GM08714 (cell line): Measurements from ENCODE around the gene PPM1J.
"Not testable (repeated sequence)": the region's sequence is repeated elsewhere in the genome, so short reads cannot be mapped to it uniquely, and the experiment has no call there.

Experiments used
- H3K4me3 ChIP-seq: fragments of 200-500 bp; sonication (Bioruptor generic); 2 replicates; pipeline ENCODE4 v1.5.1; 2014; ENCODE audit warnings: mild to moderate bottlenecking, low read length, inconsistent platforms
- ZNF274 ChIP-seq: IDR thresholded peaks from 2 replicates; pipeline ENCODE4 v1.6.1; 2012; ENCODE audit warnings: mild to moderate bottlenecking, low read depth, low read length

Gene PPM1J

DNA sequence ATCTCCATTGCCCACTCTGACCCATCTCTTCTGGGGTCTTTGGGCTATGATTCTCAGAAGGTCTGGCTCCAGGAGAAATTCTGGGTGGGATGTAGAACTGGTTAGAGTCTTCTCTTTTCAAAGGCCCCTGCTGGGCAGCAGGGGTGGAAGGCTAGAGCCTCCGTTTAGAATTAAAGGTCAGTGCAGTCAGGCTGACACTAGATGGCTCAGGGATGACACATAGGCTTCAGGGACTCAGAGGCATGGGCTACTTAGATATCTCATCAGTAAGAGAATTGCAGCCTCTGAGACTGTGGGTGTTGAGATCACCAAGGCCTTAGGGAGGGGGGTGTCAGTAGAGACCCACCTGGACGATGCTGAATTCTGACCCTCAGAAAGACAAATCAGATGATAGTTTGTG, 12.6 kb upstream of the PPM1J start:
- TF ChIP-seq ZNF274 = no peak
- H3K4me3 ChIP-seq = no peak overlapping the region

DNA sequence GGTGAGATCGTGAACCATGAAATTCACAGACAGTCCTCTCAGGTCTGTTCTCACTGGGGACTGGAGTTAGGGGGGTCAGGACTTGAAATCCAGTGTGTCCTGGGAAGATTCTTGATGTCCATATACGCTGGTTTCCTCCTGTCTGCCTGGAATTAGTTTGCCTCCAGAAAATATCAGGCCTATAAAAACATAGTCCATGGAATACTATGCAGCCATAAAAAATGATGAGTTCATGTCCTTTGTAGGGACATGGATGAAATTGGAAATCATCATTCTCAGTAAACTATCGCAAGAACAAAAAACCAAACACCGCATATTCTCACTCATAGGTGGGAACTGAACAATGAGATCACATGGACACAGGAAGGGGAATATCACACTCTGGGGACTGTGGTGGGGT, 9.1 kb upstream of the PPM1J start:
- H3K4me3 ChIP-seq = not testable (repeated sequence)

DNA sequence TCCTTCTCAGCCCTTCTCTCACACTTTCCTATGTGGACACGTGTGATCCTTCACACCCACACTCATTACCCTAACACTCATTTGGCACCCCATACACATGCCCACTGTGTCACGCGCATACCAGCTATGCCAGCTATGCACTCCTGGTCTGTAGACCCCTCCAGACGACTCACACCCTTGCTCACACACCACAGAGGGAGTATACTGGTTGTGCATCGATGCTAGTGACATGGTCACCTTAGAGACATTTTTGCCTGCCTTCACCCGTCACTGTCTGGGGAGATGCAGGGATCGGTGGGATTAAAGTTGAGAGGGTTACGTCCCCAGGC, 8.3 kb upstream of the PPM1J start:
- TF ChIP-seq ZNF274 = no peak
- no peak overlapping the region for H3K4me3 ChIP-seq

DNA sequence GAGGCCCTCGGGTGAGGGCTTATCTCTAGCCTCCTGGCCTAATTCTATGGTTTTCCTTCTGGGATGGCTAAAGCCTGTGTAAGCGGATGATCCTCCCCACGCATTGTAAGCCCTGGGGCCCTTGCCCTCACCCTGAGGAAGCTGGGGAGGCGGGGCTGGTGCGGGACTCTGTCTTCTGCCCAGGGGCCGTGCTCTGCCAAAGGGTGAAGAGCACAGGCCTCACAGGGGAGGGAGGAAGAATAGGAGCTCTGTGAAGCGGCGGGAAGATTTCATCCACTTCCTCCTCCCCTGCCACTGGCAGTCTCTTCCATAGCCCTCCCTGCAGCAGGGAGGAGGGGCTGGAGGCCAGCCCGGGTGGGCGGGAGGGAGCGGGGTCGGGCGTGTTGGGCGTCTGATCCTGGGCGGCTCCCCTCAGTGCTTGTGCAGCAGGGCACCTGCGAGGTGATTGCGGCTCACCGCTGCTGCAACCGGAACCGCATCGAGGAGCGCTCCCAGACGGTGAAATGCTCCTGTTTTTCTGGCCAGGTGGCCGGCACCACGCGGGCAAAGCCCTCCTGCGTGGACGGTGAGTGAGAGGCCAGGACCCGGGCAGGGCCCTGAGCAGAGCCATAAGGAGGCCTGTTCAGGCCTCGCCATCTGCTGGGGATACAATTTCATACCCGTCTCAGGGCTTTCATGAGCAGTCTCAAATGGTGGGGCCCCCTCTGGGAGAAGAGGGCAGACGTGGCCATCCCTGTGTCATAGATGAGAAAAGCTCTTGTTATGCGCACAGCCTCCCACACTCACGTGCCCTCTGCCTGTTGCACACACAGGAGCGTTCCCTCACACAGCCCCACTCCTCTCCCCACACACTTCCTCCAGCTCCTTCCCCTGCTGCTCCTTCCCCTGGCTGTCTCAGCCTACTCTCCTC, 7.7 kb upstream of the PPM1J start:
- H3K4me3 ChIP-seq = no peak overlapping the region
- TF ChIP-seq ZNF274 = no peak

DNA sequence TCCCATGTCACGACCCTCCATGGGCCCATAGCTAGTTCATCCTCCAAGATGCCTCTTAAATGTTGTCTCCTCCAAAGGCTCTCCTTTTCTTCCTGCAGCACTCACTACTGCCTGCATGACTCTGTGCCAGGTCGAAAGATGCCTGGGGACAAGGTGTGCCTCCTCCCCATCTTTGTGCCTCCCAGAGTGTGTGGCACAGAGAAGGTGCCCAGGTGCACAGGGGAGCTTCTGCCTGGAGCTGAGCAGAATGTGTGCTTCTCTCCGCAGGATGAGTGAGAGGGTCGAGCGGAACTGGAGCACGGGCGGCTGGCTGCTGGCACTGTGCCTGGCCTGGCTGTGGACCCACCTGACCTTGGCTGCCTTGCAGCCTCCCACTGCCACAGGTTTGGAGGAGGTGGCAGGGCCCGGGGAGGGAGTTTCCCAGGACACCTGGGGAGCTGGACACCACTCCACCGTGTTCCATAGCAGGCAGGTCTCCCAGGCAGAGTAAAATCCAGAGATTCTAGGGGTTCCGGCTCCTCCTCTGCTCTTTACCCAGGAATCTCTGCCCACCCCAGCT, 6.9 kb upstream of the PPM1J start:
- no peak overlapping the region for H3K4me3 ChIP-seq
- no peak for TF ChIP-seq ZNF274

DNA sequence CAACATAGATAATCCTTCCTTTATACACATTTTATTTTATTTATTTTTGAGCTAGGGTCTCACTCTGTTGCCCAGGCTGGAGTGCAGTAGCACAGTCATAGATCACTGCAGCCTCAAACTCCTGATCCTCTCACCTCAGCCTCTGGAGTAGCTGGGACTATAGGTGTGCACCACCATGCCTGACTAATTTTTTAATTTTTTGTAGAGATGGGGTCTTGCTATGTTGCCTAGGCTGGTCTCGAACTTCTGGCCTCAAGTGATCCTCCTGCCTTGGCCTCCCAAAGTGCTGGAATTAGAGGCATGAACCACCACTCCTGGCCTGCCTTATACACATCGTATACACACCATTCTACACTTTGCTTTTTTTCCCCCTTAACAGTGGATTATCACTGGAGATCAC, 6.2 kb upstream of the PPM1J start:
- H3K4me3 ChIP-seq = not testable (repeated sequence)

DNA sequence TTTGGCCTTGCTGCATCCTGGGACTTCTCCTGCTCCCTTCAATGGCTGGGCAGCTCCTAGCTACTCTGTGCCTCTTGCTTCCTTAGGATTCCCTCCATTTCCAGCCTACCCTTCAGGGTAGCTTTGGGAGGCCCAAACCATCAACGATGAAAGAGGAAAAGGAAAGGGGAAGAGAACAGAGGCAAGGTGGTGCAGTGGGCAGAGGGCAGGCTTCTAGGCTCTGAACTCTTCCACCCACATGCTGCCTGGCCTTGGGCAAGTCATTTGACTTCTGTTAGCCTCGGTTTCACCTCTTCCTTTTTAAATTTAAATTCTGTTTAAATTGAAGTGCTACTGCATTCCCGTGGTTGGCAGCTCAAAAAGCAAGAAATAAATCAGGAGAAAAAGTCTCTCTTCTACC, 5.7 kb upstream of the PPM1J start:
- TF ChIP-seq ZNF274 = no peak
- no peak overlapping the region for H3K4me3 ChIP-seq

DNA sequence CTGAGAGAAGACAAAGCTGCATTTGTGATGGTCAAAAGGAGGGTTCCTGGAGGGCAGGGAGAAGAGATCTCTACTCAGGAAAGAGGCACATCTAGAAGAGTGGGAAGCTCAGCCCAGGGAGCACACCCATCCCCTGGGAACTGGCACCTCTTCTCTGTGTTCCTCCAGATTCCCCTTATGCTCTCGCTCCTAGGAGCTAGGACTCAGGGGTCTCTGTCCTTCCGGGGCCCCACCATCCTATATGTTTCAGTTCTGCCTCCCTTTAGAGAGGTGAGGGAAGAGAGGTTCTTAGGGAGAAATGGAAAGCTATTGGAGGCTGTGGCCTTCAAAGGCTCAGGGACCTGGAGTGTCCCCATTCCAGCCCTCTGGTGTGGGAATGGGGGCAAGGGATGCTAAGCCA, 4.6 kb upstream of the PPM1J start:
- TF ChIP-seq ZNF274 = no peak
- H3K4me3 ChIP-seq = no peak overlapping the region

DNA sequence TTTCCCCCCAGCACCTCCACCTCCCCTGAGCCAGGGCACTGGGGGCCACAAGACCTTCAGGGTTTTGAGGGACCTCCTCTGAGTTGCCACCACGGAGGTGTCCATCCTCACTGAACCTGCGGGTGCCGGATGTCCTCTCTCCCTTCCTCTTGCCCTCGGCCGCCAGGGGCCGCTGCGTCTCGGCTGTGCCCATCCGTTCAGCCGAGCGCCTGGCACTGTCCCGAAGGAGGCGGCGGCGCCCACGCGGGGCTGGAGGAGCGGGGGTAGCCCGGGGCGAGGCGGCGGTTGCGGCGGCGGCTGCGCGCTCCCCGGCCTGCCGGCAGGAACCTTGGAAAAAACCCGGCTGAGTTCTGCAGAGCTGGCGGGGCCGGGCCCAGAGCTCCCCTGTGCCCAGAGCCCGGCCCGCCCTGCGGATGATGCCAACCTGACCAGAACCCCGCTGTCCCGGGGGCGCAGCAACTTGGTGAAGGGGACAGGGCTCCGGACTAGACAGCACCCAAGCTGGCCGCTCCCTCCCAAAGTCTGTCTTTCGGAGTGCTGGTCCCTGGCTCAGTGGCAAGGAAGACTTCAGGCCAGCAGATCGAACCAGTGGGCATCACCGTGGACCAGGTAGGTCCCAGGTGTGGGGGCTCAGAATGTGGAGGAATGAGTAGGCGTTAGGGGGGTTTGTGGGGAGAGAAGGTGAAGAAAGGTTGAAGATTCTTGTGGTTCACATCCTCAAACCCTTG, 3.7 kb upstream of the PPM1J start:
- no peak for TF ChIP-seq ZNF274
- no peak overlapping the region for H3K4me3 ChIP-seq

DNA sequence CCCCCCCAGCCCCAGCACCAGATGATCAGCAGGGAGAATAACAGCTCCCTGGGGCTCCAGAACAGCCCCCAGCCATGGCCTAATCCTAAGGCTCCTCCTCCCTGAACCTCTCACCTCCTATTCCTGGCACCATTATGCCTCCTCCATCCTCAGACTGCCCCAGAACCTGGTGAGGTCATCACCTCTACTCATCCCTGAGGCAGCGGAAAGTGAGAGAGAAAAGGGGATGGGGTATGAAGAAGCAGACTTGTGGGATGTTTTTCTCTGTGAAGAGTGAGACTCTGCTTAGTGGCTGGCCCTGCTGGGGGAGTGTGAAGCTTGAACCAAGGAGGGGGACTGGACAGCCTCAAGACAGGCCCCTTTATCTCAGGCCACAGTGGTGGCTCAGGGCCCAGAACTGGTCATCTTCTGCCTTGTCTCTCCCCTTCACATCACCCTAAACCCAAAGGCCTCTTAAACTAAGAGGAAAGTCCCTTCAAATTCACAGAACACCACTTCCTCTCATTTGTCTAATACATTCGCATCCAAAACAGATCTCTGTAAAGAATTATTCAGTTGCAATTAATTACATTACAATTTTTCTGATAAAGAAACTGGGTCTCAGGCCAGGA, 2.2 kb upstream of the PPM1J start:
- TF ChIP-seq ZNF274 = no peak
- no peak overlapping the region for H3K4me3 ChIP-seq

DNA sequence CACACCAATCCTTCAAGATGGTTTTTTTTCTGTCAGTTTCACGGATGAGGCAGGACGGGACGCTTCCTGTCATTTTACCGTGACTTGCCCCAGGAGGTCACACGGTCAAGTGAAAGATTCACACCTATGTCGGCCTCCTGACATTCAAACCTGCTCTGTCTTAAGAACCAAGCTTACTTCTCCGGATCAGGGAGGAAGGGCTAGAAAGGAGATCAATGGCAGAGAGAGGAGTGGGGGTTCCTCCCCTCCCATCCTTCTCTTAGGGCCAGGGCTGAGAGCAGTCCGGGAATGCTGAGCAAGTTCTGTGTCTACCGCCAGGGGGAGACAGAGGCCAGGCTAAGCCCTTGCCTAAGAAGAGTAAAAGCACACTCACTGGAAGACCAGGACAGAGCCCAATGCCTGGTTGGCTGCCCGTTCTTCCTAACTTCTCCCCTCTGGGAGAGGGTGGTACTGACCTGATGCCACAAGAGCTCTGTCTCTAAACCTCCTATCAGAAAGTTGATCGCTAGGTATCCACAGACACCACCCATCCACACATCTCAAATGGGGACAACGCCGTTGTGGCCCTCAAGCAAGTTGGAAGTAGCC, 1.1 kb upstream of the PPM1J start:
- no peak for TF ChIP-seq ZNF274
- H3K4me3 ChIP-seq = peak overlapping the region; percentile 70; the same call in 1 of the 2 replicates

DNA sequence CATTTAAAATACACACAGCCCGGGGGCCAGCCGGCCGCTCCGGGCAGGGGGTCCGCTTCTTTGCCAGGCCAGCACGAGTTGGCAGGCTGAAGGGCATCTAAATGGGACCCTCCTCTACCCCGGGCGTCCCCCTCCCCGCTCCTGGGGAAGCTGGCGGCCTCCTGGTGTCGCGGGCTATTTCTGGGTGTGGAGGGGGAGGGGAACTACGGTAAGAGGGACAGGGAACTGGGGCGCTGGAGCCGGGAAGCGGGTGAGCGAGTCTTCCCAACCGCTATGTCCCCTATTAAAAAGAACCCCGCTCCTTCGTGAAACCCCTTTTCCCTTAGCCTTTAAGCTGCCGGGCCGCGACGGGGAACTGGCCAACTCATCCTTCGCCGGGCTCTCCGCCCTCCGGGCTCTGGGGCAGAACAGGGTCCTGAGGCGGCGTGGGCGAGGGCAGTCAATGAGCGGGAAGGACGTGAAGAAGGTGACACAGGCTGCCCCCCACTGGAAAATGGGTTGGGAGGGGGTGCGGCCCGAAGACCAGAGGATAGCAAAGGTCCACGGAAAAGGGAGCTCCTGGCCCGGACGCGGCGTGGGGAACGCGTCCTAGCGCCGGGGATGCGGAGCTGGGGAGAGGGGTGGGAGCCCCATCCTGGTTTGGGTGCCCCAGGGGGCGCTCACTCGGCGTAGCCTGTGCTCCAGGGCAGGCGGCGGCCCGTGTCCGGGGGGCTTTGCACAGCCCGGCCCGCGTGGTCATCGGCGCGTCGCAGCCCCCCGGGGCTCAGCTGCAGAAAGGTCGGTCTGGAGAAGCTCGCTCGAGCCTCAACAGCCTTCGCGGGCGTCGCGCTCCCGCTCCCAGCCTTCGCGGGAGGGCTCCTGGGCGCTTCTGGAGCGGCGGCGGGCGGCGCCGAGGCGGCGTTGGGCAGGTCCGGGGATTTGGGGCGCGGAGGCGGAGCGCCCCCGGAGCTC, 544 bp downstream of the PPM1J start:
- H3K4me3 ChIP-seq = peak overlapping the region; percentile 59; the same call in 1 of the 2 replicates

More for the DNA sequence above, 544 bp downstream of the PPM1J start:
- TF ChIP-seq ZNF274 = no peak
